NOMO-1 treated with dmso at 0.1 percent for 144 hours (cell line): Measurements from ENCODE around the gene SERPINA4.

Source experiments
- DNase-seq: peaks from one replicate; lab custom pipeline; 2025; ENCODE audit not compliant: unreplicated experiment; lab: John Stamatoyannopoulos, UW

SERPINA4 gene

GRCh38 chr14:94542111-94542810, 19.0 kb upstream of the SERPINA4 start:
- no peak for DNase-seq

GRCh38 chr14:94542811-94543440, 18.3 kb upstream of the SERPINA4 start:
- DNase-seq: no peak

GRCh38 chr14:94543449-94544124, 17.7 kb upstream of the SERPINA4 start:
- no peak for DNase-seq

GRCh38 chr14:94544726-94545125, 16.5 kb upstream of the SERPINA4 start:
- DNase-seq: no peak

- no peak for DNase-seq
These were observed 16.0 kb upstream of the SERPINA4 start for GRCh38 chr14:94545131-94545841.

GRCh38 chr14:94547151-94547680, 14.0 kb upstream of the SERPINA4 start:
- no peak for DNase-seq

- no peak for DNase-seq
These were observed 13.5 kb upstream of the SERPINA4 start for GRCh38 chr14:94547726-94548125.

GRCh38 chr14:94548131-94548998, 12.9 kb upstream of the SERPINA4 start:
- no peak for DNase-seq

GRCh38 chr14:94548999-94549985, 11.9 kb upstream of the SERPINA4 start:
- DNase-seq: no peak

- DNase-seq: no peak
These were observed 11.2 kb upstream of the SERPINA4 start for GRCh38 chr14:94550041-94550440.

GRCh38 chr14:94555991-94556390, 5.3 kb upstream of the SERPINA4 start:
- DNase-seq: no peak

GRCh38 chr14:94557327-94557726, 3.9 kb upstream of the SERPINA4 start:
- no peak for DNase-seq

GRCh38 chr14:94558842-94559241, 2.4 kb upstream of the SERPINA4 start:
- DNase-seq: no peak

GRCh38 chr14:94559638-94560290, 1.5 kb upstream of the SERPINA4 start:
- DNase-seq: no peak

- DNase-seq: no peak
These were observed 964 bp upstream of the SERPINA4 start for GRCh38 chr14:94560291-94560665.

- no peak for DNase-seq
These were observed 391 bp downstream of the SERPINA4 start for GRCh38 chr14:94561656-94562010.

GRCh38 chr14:94562022-94562421, 780 bp downstream of the SERPINA4 start:
- no peak for DNase-seq

GRCh38 chr14:94562941-94563883, 2.0 kb downstream of the SERPINA4 start:
- DNase-seq: no peak
